ENCODE measurements around the gene ICAM5. TPM values are rescaled to one million over a fixed set of nuclear protein-coding genes. Genes with fewer than 3 reads are reported as not detected.

Gene ICAM5
- total and polyA plus RNA-seq, 10 of the 15 experiments (the other 5 are each of a cell fraction or from before 2014, with no cell fraction given), result 0.14 to 4.6 (median 0.94) TPM; not detected in 2

DNA sequence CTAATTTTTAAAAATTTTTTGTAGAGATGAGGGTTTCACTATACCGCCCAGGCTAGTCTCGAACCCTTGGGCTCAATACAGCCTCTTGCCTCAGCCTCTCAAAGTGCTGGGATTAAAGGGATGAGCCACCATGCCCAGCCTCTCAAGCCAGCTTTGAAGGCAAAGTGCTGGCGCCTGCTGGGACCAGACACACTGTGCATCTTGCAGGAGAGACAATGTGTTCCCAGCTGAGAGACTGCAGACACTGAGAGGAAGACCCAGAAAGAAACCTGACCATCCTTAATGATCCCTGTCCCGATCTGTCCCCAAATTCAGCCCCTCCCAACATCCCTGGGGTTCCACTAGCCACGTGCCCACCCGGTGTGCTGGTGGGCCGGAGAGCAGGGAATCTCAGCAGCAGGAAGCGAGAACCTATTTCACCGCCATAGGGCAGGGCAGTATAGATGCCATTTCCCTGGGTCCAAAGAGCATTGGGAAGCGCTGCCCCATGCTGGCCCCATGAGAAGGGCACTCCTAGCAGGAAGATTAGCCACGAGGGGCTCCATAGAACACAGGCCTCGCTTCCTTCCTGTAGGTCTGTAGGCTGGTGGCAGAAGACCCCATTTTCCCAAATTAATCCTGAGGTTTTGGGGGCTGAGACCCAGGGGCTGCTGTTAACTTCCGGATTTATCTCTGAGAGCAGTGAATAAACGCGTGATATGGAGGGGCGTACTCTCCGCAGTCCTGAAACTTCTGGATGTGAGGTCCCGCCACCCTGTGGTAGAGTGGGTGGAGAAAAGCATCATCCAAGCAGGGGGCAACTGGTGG is 42.6 kb downstream of the ICAM5 start:
- TF ChIP-seq, protein P1, sequence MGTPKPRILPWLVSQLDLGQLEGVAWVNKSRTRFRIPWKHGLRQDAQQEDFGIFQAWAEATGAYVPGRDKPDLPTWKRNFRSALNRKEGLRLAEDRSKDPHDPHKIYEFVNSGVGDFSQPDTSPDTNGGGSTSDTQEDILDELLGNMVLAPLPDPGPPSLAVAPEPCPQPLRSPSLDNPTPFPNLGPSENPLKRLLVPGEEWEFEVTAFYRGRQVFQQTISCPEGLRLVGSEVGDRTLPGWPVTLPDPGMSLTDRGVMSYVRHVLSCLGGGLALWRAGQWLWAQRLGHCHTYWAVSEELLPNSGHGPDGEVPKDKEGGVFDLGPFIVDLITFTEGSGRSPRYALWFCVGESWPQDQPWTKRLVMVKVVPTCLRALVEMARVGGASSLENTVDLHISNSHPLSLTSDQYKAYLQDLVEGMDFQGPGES (IDR thresholded peaks at IDR 0.05), result no peak
- TF ChIP-seq LARP7 (IDR thresholded peaks at IDR 0.05) (no peak), EED (IDR thresholded peaks at IDR 0.05; ENCODE audit: low read depth) (peak; percentile 30; the same call in 1 of the 2 replicates), CREM (IDR thresholded peaks at IDR 0.05; ENCODE audit: low read depth) (0 out of 2 replicates have a peak, but pooled peaks have one; percentile 5)
- ChIA-PET CTCF (interaction anchor here (0.6 to 2.9 kb wide), 4 partner anchors 48 to 58 kb away, joined by 3 to 15 read pairs (median 3); partner anchors contain the start of gene TYK2), POLR2A (interaction anchor here (0.6 to 1.8 kb wide), 3 partner anchors 42 to 61 kb away, joined by 3 to 11 read pairs (median 3); partner anchors contain the start of gene ICAM5), RAD21 (ENCODE audit: unreplicated experiment) (interaction anchor here (0.6 to 1.3 kb wide), 3 partner anchors 18 to 55 kb away, joined by 3 to 9 read pairs (median 3); no protein-coding TSS in a partner anchor), SMC1A (ENCODE audit: uncharacterized antibody, unreplicated experiment) (interaction anchor here (1.0 to 2.5 kb wide), 3 partner anchors 9 to 62 kb away, joined by 3 to 11 read pairs (median 4); partner anchors contain the start of gene ICAM1)
- Histone ChIP-seq H2AFZ (ENCODE audit: control insufficient read depth, low read depth, low read length) (no peak overlapping the region), H3K36me3 (ENCODE audit: control insufficient read depth in 2 of 2, insufficient read depth in 2 of 2, low read length in 1 of 2) (peaks cover 19 to 33% of the 10 kb centered on the region in 2 experiments), H3K4me3 (peak overlapping the region; percentile 100), H3K4me1 (ENCODE audit: control insufficient read depth, insufficient read depth, low read length) (peaks cover 16% of the 10 kb centered on the region), H4K20me1 (ENCODE audit: control insufficient read depth, insufficient read depth) (no peaks in the 10 kb centered on the region), H3K9me3 (replicated peaks; ENCODE audit: control insufficient read depth, insufficient read depth, low read length) (no peaks in the 10 kb centered on the region), H3K27ac (ENCODE audit: control insufficient read depth, insufficient read depth) (peak overlapping the region; percentile 92), H3K9ac (ENCODE audit: control insufficient read depth, insufficient read depth, low read length) (peak overlapping the region; percentile 95), H3K27me3 (replicated peaks in 1 of 2; ENCODE audit: control insufficient read depth in 2 of 2, insufficient read depth in 2 of 2, low read length in 1 of 2) (no peaks in the 10 kb centered on the region), H3K79me2 (ENCODE audit: control insufficient read depth, insufficient read depth, low read length) (peaks cover 38% of the 10 kb centered on the region), H3K4me2 (ENCODE audit: control insufficient read depth, insufficient read depth) (peak overlapping the region; percentile 78)
- ATAC-seq (peak; percentile 17; the same call in 2 of the 3 replicates), FAIRE-seq (no peak), DNase-seq (ENCODE audit: low read depth, low spot score) (no peak)
- intact Hi-C loops (cut with micrococcal nuclease; ENCODE audit: unreplicated experiment) (loop anchor here (5.0 kb wide), 2 partner anchors 55 to 60 kb away; partner anchors contain the start of gene ICAM1), in situ Hi-C loops (cut with MboI) (no loop called here)
- 22% methylated on average over 18 of the region's 18 CpGs for WGBS (ENCODE audit: insufficient coverage, insufficient replicate concordance, low lambda C conversion rate, missing lambda C conversion rate)
- no TSS peak for BruUV-seq (replicated peaks)

All from GM12878 (cell line).